Endodermal cell (in vitro differentiated cells): ENCODE data around the gene ACTN1. TPM values are rescaled to one million over a fixed set of nuclear protein-coding genes. Genes with fewer than 3 reads are reported as not detected.

Experiments
- DNase-seq: peaks from one replicate; pipeline ENCODE4 v3.0.0-alpha.2; 2017
- H3K27ac ChIP-seq: 2 replicates; pipeline ENCODE4 v1.5.1; 2013; ENCODE audit warnings: mild to moderate bottlenecking, low read depth, low read length, moderate library complexity
- H3K27me3 ChIP-seq: 2 replicates; pipeline ENCODE4 v1.6.1; 2013; ENCODE audit warnings: mild to moderate bottlenecking, low read length, moderate library complexity; ENCODE audit not compliant: insufficient read depth, control insufficient read depth, poor library complexity, severe bottlenecking
- H3K36me3 ChIP-seq: 2 replicates; pipeline ENCODE4 v1.7.0; 2013; ENCODE audit warnings: mild to moderate bottlenecking, low read length, moderate library complexity; ENCODE audit not compliant: control insufficient read depth, insufficient read depth
- H3K4me1 ChIP-seq: one replicate; pipeline ENCODE4 v1.7.0; 2013; ENCODE audit warnings: low read length; ENCODE audit not compliant: control insufficient read depth, insufficient read depth
- H3K4me3 ChIP-seq: 2 replicates; pipeline ENCODE4 v1.5.1; 2013; ENCODE audit warnings: mild to moderate bottlenecking, low read length, moderate library complexity
- H3K9ac ChIP-seq: 2 replicates; pipeline ENCODE4 v1.6.1; 2013; ENCODE audit warnings: mild to moderate bottlenecking, low read length, moderate library complexity; ENCODE audit not compliant: poor library complexity, severe bottlenecking; ENCODE audit errors: extremely low read depth
- H3K9me3 ChIP-seq: 2 replicates; pipeline ENCODE4 v1.6.1; 2013; ENCODE audit warnings: mild to moderate bottlenecking, low read length, moderate library complexity; ENCODE audit not compliant: control insufficient read depth
- H3K27ac Mint-ChIP-seq: 2 replicates; pipeline ENCODE4 v1.8.0; 2020; ENCODE audit warnings: mixed read lengths
- H3K27me3 Mint-ChIP-seq: 2 replicates; pipeline ENCODE4 v1.8.0; 2021; ENCODE audit warnings: mild to moderate bottlenecking, mixed read lengths; ENCODE audit not compliant: insufficient read depth
- H3K36me3 Mint-ChIP-seq: 2 replicates; pipeline ENCODE4 v1.8.0; 2020; ENCODE audit warnings: low read depth, mixed read lengths
- H3K4me1 Mint-ChIP-seq: 2 replicates; pipeline ENCODE4 v1.8.0; 2020; ENCODE audit warnings: mixed read lengths
- H3K4me3 Mint-ChIP-seq: 2 replicates; pipeline ENCODE4 v1.8.0; 2020; ENCODE audit warnings: mild to moderate bottlenecking, moderate library complexity, mixed read lengths
- H3K9me3 Mint-ChIP-seq: 2 replicates; pipeline ENCODE4 v1.8.0; 2020; ENCODE audit warnings: mild to moderate bottlenecking, mixed read lengths
- WGBS, 2 experiments: methylation state at CpG; one replicate each; pipeline versions ENCODE4 v1.1.5 to v1.1.7; 2013; ENCODE audit warnings: missing lambda C conversion rate in 2 of 2, mixed read lengths in 1 of 2; ENCODE audit not compliant: insufficient coverage in 1 of 2, insufficient read length in 1 of 2; 5-methylcytosine and 5-hydroxymethylcytosine counted together
- total RNA-seq, 2 donors: library from RNA; stranded (reverse); fragmentation: NEBNext Ultra II Directional in 1 of 2; extraction: Animal tissue kit (Norgen Biotek cat#: 25700) in 1 of 2; gene quantifications; 2 replicates in 1 of 2; 3 replicates in 1 of 2; pipeline ENCODE4 v1.2.1, GENCODE V29; 2021
- TF ChIP-seq, protein P1 (sequence below): fragments of 200-600 bp; sonication (generic); conservative IDR thresholded peaks from 2 replicates; pipeline ENCODE4 v1.5.0; 2021; ENCODE audit warnings: antibody characterized with exemption, mild to moderate bottlenecking

Gene ACTN1
- total RNA-seq, 2 donors from 2014 or later, result 190 to 275 TPM

DNA sequence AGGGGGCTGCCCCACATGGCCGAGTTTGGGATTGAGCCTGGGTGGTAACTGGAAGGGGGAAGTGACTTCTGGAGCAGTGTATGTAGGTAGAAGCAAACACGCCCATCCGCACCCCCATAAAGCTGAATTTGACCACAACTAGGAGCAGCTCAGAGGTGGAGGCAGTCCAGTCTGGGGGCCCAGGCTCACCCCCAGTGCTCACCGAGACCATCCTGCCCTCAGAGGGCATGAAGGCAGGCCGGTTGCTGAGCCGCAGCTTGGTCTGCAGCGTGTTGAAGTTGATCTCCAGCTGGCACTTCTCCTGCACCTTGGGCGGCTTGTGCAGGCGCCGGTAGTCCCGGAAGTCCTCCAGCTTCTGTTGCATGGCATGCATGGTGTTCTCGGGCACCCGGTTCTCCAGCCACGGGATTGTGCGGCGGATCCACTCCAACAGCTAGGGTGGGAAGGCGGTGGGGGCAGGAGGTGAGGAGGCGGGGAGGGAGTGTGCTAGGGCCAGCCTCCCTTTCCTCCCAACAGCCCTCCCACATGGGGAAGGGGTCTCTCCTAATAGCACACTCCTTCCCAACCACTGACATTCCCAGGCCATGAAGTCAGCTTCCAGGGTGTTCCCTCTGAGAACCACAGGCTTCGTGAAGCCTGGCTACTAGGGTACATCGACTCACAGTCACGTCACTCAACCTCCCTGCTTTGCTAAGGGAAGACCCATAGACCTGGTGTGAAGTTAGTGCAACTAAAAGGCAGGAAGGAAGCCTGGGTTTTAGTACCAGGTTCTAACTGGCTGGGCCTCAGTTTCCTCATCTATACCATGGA is 87.0 kb downstream of the ACTN1 start:
- no peak overlapping the region for H3K27ac ChIP-seq
- DNase-seq, result no peak
- Mint-ChIP-seq H3K27me3 (no peaks in the 10 kb centered on the region), H3K9me3 (peaks cover 3% of the 10 kb centered on the region), H3K36me3 (peaks cover 96% of the 10 kb centered on the region), H3K27ac (no peak overlapping the region), H3K4me1 (no peaks in the 10 kb centered on the region), H3K4me3 (no peak overlapping the region)
- H3K4me1 ChIP-seq, result no peaks in the 10 kb centered on the region
- peaks cover 9% of the 10 kb centered on the region for H3K9me3 ChIP-seq
- TF ChIP-seq, protein P1, sequence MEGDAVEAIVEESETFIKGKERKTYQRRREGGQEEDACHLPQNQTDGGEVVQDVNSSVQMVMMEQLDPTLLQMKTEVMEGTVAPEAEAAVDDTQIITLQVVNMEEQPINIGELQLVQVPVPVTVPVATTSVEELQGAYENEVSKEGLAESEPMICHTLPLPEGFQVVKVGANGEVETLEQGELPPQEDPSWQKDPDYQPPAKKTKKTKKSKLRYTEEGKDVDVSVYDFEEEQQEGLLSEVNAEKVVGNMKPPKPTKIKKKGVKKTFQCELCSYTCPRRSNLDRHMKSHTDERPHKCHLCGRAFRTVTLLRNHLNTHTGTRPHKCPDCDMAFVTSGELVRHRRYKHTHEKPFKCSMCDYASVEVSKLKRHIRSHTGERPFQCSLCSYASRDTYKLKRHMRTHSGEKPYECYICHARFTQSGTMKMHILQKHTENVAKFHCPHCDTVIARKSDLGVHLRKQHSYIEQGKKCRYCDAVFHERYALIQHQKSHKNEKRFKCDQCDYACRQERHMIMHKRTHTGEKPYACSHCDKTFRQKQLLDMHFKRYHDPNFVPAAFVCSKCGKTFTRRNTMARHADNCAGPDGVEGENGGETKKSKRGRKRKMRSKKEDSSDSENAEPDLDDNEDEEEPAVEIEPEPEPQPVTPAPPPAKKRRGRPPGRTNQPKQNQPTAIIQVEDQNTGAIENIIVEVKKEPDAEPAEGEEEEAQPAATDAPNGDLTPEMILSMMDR, result no peak
- H3K36me3 ChIP-seq, result peaks cover 100% of the 10 kb centered on the region
- WGBS, 2 experiments, result 95 to 99% methylated on average over 9 to 20 of the region's 21 CpGs
- no peak overlapping the region for H3K4me3 ChIP-seq
- H3K9ac ChIP-seq, result no peak overlapping the region
- no peaks in the 10 kb centered on the region for H3K27me3 ChIP-seq

DNA sequence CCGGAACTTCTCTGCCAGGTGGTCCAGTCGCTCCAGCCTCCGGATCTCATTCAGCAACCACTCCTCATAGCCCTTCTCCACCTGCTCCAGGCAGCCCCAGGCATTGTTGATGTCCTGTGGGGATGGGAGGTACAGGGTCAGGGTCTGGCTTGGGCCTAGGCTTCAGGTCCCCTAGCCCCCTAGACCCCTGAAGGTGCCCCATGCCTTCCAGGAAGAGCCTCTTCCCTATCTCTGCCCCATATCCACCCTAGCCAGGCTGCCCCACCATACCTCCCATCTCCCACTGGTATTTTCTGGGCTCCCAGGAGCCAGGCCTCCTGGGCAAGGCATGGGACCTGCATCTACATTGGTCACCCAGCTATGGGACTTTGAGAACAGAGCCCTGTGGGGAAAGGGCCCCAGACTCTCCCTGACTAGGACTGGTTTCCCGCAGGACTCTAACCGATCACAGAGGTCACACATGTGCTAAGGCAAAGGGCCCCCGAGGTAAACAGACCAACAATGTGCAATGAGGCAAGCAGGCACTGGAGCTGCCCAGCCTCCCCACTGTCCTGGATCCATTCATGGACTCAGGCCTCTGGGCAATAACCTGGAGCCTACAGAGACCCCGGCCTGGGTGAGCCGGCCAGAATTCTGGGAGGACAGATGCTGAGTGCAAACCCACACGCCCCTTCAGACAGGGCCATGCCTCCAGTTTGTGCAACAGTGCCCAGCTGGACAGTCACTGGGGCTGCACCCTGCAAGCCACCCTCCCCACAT is 88.8 kb downstream of the ACTN1 start:
- 89 to 92% methylated on average over 5 to 9 of the region's 9 CpGs for WGBS, 2 experiments
- peaks cover 3% of the 10 kb centered on the region for H3K9me3 Mint-ChIP-seq
- TF ChIP-seq, protein P1, result no peak
- H3K36me3 Mint-ChIP-seq, result peaks cover 88% of the 10 kb centered on the region
- no peak overlapping the region for H3K27ac Mint-ChIP-seq
- no peak overlapping the region for H3K4me3 Mint-ChIP-seq
- H3K4me1 Mint-ChIP-seq, result no peaks in the 10 kb centered on the region
- Histone ChIP-seq H3K4me1 (no peaks in the 10 kb centered on the region), H3K9ac (no peak overlapping the region), H3K36me3 (peaks cover 99% of the 10 kb centered on the region), H3K27me3 (no peaks in the 10 kb centered on the region), H3K27ac (no peak overlapping the region), H3K4me3 (no peak overlapping the region), H3K9me3 (peaks cover 9% of the 10 kb centered on the region)
- no peaks in the 10 kb centered on the region for H3K27me3 Mint-ChIP-seq
- DNase-seq, result no peak

DNA sequence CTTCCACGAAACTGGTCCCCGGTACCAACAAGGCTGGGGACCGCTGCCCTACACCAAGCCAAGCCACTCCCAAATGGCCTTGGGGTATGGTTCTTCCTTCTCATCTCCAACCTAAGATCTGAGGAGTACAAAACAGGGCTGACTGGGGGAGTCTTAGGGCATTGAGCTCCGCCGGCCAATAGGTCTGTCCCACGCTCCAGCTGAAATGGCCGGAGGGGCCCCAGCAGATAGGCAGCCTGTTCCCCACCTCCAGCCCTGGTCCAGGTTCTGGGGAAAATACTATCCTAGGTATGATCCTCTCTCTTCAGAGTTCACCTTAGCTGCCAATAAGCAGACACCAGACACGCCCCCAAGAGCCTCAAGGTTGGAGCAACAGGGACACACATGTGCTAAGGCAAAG is 90.2 kb downstream of the ACTN1 start:
- no peaks in the 10 kb centered on the region for H3K4me1 Mint-ChIP-seq
- 96 to 100% methylated on average over 3 to 8 of the region's 8 CpGs for WGBS, 2 experiments
- Histone ChIP-seq H3K9ac (no peak overlapping the region), H3K4me3 (no peak overlapping the region), H3K36me3 (peaks cover 99% of the 10 kb centered on the region), H3K27me3 (no peaks in the 10 kb centered on the region), H3K27ac (no peak overlapping the region), H3K4me1 (no peaks in the 10 kb centered on the region), H3K9me3 (peaks cover 9% of the 10 kb centered on the region)
- DNase-seq, result no peak
- H3K4me3 Mint-ChIP-seq, result no peak overlapping the region
- H3K27me3 Mint-ChIP-seq, result no peaks in the 10 kb centered on the region
- peak overlapping the region; percentile 35 for H3K27ac Mint-ChIP-seq
- TF ChIP-seq, protein P1, result no peak
- H3K36me3 Mint-ChIP-seq, result peaks cover 89% of the 10 kb centered on the region
- peaks cover 3% of the 10 kb centered on the region for H3K9me3 Mint-ChIP-seq
